ENCODE results near the gene SAYSD1. TPM values are rescaled to one million over a fixed set of nuclear protein-coding genes. Genes with fewer than 3 reads are reported as not detected.

Gene SAYSD1
- total RNA-seq, 4 donors from 2014 or later, result 2.2 to 30.7 (median 21.1) TPM

GRCh38 chr6:39076623-39077535, 38.1 kb downstream of the SAYSD1 start:
- WGBS, 2 donors (ENCODE audit: low coverage in 1 of 2), result 49 to 84% methylated on average over 5 to 9 of the region's 9 CpGs
- DNase-seq, result no peak
- H3K36me3 ChIP-seq, result no peaks in the 10 kb centered on the region
- no peaks in the 10 kb centered on the region for H3K27me3 ChIP-seq
- intact Hi-C loops (cut with DNase I; ENCODE audit: low total_unique reads), result no loop called here
- H3K4me1 ChIP-seq, result no peaks in the 10 kb centered on the region
- TF ChIP-seq POLR2A (IDR thresholded peaks at IDR 0.05), result no peak
- TF ChIP-seq EP300 (IDR thresholded peaks at IDR 0.05; ENCODE audit: low read depth), result no peak
- TF ChIP-seq, protein P1, sequence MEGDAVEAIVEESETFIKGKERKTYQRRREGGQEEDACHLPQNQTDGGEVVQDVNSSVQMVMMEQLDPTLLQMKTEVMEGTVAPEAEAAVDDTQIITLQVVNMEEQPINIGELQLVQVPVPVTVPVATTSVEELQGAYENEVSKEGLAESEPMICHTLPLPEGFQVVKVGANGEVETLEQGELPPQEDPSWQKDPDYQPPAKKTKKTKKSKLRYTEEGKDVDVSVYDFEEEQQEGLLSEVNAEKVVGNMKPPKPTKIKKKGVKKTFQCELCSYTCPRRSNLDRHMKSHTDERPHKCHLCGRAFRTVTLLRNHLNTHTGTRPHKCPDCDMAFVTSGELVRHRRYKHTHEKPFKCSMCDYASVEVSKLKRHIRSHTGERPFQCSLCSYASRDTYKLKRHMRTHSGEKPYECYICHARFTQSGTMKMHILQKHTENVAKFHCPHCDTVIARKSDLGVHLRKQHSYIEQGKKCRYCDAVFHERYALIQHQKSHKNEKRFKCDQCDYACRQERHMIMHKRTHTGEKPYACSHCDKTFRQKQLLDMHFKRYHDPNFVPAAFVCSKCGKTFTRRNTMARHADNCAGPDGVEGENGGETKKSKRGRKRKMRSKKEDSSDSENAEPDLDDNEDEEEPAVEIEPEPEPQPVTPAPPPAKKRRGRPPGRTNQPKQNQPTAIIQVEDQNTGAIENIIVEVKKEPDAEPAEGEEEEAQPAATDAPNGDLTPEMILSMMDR (IDR thresholded peaks at IDR 0.05), result no peak
- no peak for TF ChIP-seq POLR2AphosphoS5 (IDR thresholded peaks at IDR 0.05)
- in situ Hi-C loops (cut with MboI; ENCODE audit: low pct_ligation_motif_present in 1 of 4, low pct_unique_long_range_greater_than_20kb in 1 of 4, low sequenced_read_pairs in 3 of 4), result no loop called here
- no peaks in the 10 kb centered on the region for H3K9me3 ChIP-seq
- H3K4me3 ChIP-seq, result no peak overlapping the region
- H3K27ac ChIP-seq, result no peak overlapping the region

DNA sequence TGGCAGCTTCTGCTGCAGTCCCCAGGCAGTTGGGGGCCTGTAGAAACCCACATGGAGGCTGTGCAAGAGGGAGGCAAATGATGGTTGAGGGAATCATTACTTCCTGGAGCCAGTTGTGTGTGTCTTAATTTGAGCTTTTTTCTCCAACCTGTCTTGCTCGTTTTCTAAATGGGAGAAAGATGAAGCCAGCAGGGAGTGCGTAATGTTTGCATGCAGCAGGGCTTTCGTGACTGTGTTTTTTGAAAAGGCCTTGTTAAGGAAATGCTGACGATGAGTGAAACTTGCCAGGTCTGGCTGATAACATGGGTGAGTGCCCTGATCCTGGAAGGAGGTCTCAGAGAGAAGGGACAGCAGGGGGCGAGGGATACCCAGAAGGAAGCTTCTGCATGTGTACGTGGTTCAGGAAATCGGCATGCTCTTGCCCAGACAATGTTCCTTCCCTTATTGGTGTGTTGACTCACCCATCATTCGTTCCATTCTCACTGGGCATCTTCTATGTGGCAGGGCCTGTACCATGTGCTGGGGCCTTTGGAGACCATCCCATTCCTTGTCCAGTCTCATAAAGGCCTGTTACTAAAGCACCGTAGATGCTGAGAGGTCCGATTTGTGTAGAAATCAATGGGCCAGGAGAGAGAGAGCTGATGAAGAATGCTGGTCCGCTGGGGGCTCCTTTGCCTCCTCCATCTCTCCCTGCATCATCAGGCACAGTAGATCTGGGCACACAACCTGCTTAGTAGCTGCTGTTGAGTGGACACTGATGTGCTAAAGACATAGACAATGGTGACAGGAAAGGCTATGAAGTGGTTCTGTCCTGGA, 39.0 kb downstream of the SAYSD1 start:
- intact Hi-C loops (cut with DNase I; ENCODE audit: low total_unique reads), result no loop called here
- no peaks in the 10 kb centered on the region for H3K4me1 ChIP-seq

GRCh38 chr6:39075010-39075686, 39.8 kb downstream of the SAYSD1 start:
- no peaks in the 10 kb centered on the region for H3K4me1 ChIP-seq
- H3K27ac ChIP-seq, result no peak overlapping the region
- TF ChIP-seq EP300 (IDR thresholded peaks at IDR 0.05; ENCODE audit: low read depth) (no peak), POLR2A (IDR thresholded peaks at IDR 0.05) (no peak), POLR2AphosphoS5 (IDR thresholded peaks at IDR 0.05) (no peak)
- TF ChIP-seq, protein P1 (IDR thresholded peaks at IDR 0.05), result no peak
- WGBS, 2 donors (ENCODE audit: low coverage in 1 of 2), result 83% methylated on average over 12 of the region's 12 CpGs; no CpG with 5 or more reads in 1 of the 2 donors
- no peak for DNase-seq
- H3K4me3 ChIP-seq, result no peak overlapping the region
- in situ Hi-C loops (cut with MboI; ENCODE audit: low pct_ligation_motif_present in 1 of 4, low pct_unique_long_range_greater_than_20kb in 1 of 4, low sequenced_read_pairs in 3 of 4) (no loop called here), intact Hi-C loops (cut with DNase I; ENCODE audit: low total_unique reads) (no loop called here)
- no peaks in the 10 kb centered on the region for H3K9me3 ChIP-seq
- H3K36me3 ChIP-seq, result no peaks in the 10 kb centered on the region
- no peaks in the 10 kb centered on the region for H3K27me3 ChIP-seq

More for the DNA sequence above, 39.0 kb downstream of the SAYSD1 start:
- H3K36me3 ChIP-seq, result no peaks in the 10 kb centered on the region
- TF ChIP-seq POLR2A (IDR thresholded peaks at IDR 0.05), result no peak
- TF ChIP-seq EP300 (IDR thresholded peaks at IDR 0.05; ENCODE audit: low read depth), result no peak
- TF ChIP-seq POLR2AphosphoS5 (IDR thresholded peaks at IDR 0.05), result no peak
- TF ChIP-seq, protein P1 (IDR thresholded peaks at IDR 0.05), result no peak
- no peak overlapping the region for H3K4me3 ChIP-seq
- H3K9me3 ChIP-seq, result no peaks in the 10 kb centered on the region
- 79 to 84% methylated on average over 5 to 11 of the region's 11 CpGs for WGBS, 2 donors (ENCODE audit: low coverage in 1 of 2)
- no peak overlapping the region for H3K27ac ChIP-seq
- no peaks in the 10 kb centered on the region for H3K27me3 ChIP-seq
- in situ Hi-C loops (cut with MboI; ENCODE audit: low pct_ligation_motif_present in 1 of 4, low pct_unique_long_range_greater_than_20kb in 1 of 4, low sequenced_read_pairs in 3 of 4), result no loop called here
- DNase-seq, result no peak

DNA sequence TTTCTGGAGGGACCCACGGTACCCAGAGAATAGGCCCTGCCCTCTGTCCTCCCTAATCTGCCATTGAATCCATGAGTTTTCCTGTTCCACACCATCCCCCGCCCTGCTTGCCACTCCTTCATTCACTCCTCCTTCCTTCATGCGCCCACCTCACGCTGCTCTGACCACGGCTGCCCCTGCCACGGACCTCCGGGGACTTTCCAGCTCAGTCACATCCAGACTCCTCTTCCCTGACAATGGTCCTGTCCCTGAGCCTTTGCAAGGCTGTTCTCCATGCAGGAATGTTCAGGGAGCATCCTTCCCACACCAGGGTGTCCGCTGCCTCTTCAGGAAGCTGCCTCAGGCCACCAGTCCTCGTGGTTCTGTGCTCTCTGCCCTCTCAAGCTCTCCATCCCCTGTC, 40.5 kb downstream of the SAYSD1 start:
- no peak for DNase-seq
- Histone ChIP-seq H3K36me3 (no peaks in the 10 kb centered on the region), H3K4me1 (no peaks in the 10 kb centered on the region), H3K27me3 (no peaks in the 10 kb centered on the region), H3K4me3 (no peak overlapping the region), H3K9me3 (no peaks in the 10 kb centered on the region), H3K27ac (no peak overlapping the region)
- in situ Hi-C loops (cut with MboI; ENCODE audit: low pct_ligation_motif_present in 1 of 4, low pct_unique_long_range_greater_than_20kb in 1 of 4, low sequenced_read_pairs in 3 of 4), result no loop called here
- 84 to 85% methylated on average over 7 to 9 of the region's 9 CpGs for WGBS, 2 donors (ENCODE audit: low coverage in 1 of 2)
- no peak for TF ChIP-seq POLR2AphosphoS5 (IDR thresholded peaks at IDR 0.05)
- no peak for TF ChIP-seq POLR2A (IDR thresholded peaks at IDR 0.05)
- TF ChIP-seq, protein P1 (IDR thresholded peaks at IDR 0.05), result no peak
- no peak for TF ChIP-seq EP300 (IDR thresholded peaks at IDR 0.05; ENCODE audit: low read depth)
- intact Hi-C loops (cut with DNase I; ENCODE audit: low total_unique reads), result no loop called here
